Panc1 (cell line): ENCODE measurements around the gene ABHD17A. TPM values are rescaled to one million over a fixed set of nuclear protein-coding genes. Genes with fewer than 3 reads are reported as not detected.

ENCODE experiments used
- ATAC-seq: fragments of 200-7000 bp; cut with Tn5 transposase; 2 replicates; pipeline ENCODE4 v1.9.1; 2020; ENCODE audit warnings: mild to moderate bottlenecking, moderate library complexity
- BruUV-seq: library from RNA; stranded (reverse); fragments of 400-500 nt; replicated peaks from 2 replicates; lab custom pipeline; 2021; lab: Mats Ljungman, UMichigan
- CTCF ChIA-PET: fragments of 300-600 bp; sonication (Branson Sonifier 250); formaldehyde crosslinking; loops from one replicate; lab custom pipeline; 2022; ENCODE audit warnings: antibody characterized with exemption; lab: Charles Lee
- POLR2A ChIA-PET: fragments of 300-600 bp; sonication (Branson Sonifier 250); formaldehyde crosslinking; loops from one replicate; lab custom pipeline; 2022; ENCODE audit warnings: antibody characterized with exemption; lab: Charles Lee
- DNase-seq: peaks from one replicate; pipeline ENCODE4 v3.0.0-alpha.2; 2010; ENCODE audit warnings: low read depth, low spot score
- H3K27ac ChIP-seq: 2 replicates; pipeline ENCODE4 v1.5.1; 2011; ENCODE audit warnings: mild to moderate bottlenecking, low read length, inconsistent platforms
- H3K27me3 ChIP-seq: fragments of 200-500 bp; sonication (Bioruptor generic); 2 replicates; pipeline ENCODE4 v1.6.0; 2014; ENCODE audit warnings: low read length, inconsistent platforms; ENCODE audit not compliant: control insufficient read depth, insufficient read depth
- H3K36me3 ChIP-seq: fragments of 200-500 bp; sonication (Bioruptor generic); 2 replicates; pipeline ENCODE4 v1.5.1; 2014; ENCODE audit warnings: inconsistent platforms, mild to moderate bottlenecking, low read length, moderate library complexity; ENCODE audit not compliant: control insufficient read depth, insufficient read depth
- H3K4me1 ChIP-seq: 2 replicates; pipeline ENCODE4 v1.5.1; 2011; ENCODE audit warnings: inconsistent platforms, mild to moderate bottlenecking, low read length, moderate library complexity; ENCODE audit not compliant: control insufficient read depth, insufficient read depth
- H3K4me3 ChIP-seq, 2 experiments: 2 replicates each; pipeline ENCODE4 v1.5.1; 2011 to 2012; ENCODE audit warnings: low read depth in 2 of 2, low read length in 2 of 2, mild to moderate bottlenecking in 2 of 2, inconsistent platforms in 1 of 2, moderate library complexity in 1 of 2
- H3K9me3 ChIP-seq: fragments of 200-500 bp; sonication (Bioruptor generic); 2 replicates; pipeline ENCODE4 v1.5.1; 2014; ENCODE audit warnings: low read depth, mild to moderate bottlenecking, inconsistent platforms, low read length, moderate library complexity; ENCODE audit not compliant: control insufficient read depth, insufficient read depth
- CTCF ChIP-seq: fragments of 450-650 bp; IDR thresholded peaks from 2 replicates; pipeline ENCODE4 v1.5.1; 2017; ENCODE audit warnings: mild to moderate bottlenecking
- POLR2AphosphoS5 ChIP-seq: IDR thresholded peaks from 2 replicates; pipeline ENCODE4 v1.6.1; 2012; ENCODE audit warnings: mild to moderate bottlenecking, low read depth, low read length, moderate library complexity
- REST ChIP-seq, 2 experiments: IDR thresholded peaks; 2 replicates each; pipeline ENCODE4 v1.6.1; 2011 to 2012; ENCODE audit warnings: low read depth in 2 of 2, control low read depth in 1 of 2, low read length in 1 of 2, mild to moderate bottlenecking in 1 of 2, moderate library complexity in 1 of 2; ENCODE audit not compliant: insufficient read depth in 1 of 2
- SIN3A ChIP-seq: IDR thresholded peaks from 2 replicates; pipeline ENCODE4 v1.6.1; 2012; ENCODE audit warnings: low read depth, mild to moderate bottlenecking, low read length, moderate library complexity, borderline replicate concordance; ENCODE audit not compliant: insufficient read depth
- TCF7L2 ChIP-seq: IDR thresholded peaks from 2 replicates; pipeline ENCODE4 v1.6.1; 2011; ENCODE audit warnings: mild to moderate bottlenecking, low read depth, low read length, inconsistent platforms
- in situ Hi-C: cut with HindIII; loops from 2 replicates; pipeline ENCODE4 v1.10.0; 2016; ENCODE audit warnings: low sequenced_read_pairs, low pct_unique_long_range_greater_than_20kb
- intact Hi-C: fragments of 100-400 bp; cut with micrococcal nuclease; formaldehyde crosslinking; loops from one replicate; pipeline ENCODE4 v1.10.0; 2022; ENCODE audit not compliant: unreplicated experiment
- total RNA-seq: library from RNA; stranded (reverse); gene quantifications from one replicate; pipeline ENCODE4 v1.2.1, GENCODE V29; 2021; ENCODE audit not compliant: unreplicated experiment

ABHD17A gene
- total RNA-seq, 1 experiment from 2014 or later = 57.1 TPM

- intact Hi-C loops = no loop called here
- POLR2A ChIA-PET = no interaction called here
- peak overlapping the region; percentile 77 for H3K27ac ChIP-seq
These were observed 991 bp downstream of the ABHD17A start for GRCh38 chr19:1884291-1884718.

GRCh38 chr19:1883784-1884183 is 1.5 kb downstream of the ABHD17A start:
- DNase-seq (no peak), ATAC-seq (no peak)
- H3K36me3 ChIP-seq = peaks cover 4% of the 10 kb centered on the region; the same call in 1 of the 2 replicates
- in situ Hi-C loops = no loop called here
- H3K4me1 ChIP-seq = peaks cover 22% of the 10 kb centered on the region
- no peaks in the 10 kb centered on the region for H3K27me3 ChIP-seq
- H3K9me3 ChIP-seq = no peaks in the 10 kb centered on the region
- ChIA-PET POLR2A (no interaction called here), CTCF (interaction anchor here (0.6 kb wide), 1 partner anchor 121 kb away, joined by 3 read pairs; no protein-coding TSS in a partner anchor)
- H3K27ac ChIP-seq = peak overlapping the region; percentile 77
- intact Hi-C loops = no loop called here
- peak overlapping the region; percentile 76 to 82 for H3K4me3 ChIP-seq
- no peak for TF ChIP-seq CTCF
- no peak for TF ChIP-seq POLR2AphosphoS5
- TSS peak; percentile 93 for BruUV-seq

More at GRCh38 chr19:1884291-1884718, 991 bp downstream of the ABHD17A start:
- no peak for TF ChIP-seq REST (IDR thresholded peaks at IDR 0.05; ENCODE audit: insufficient read depth in 1 of 2, low read depth in 2 of 2, low read length in 1 of 2)
- no TSS peak for BruUV-seq
- CTCF ChIA-PET = no interaction called here
- in situ Hi-C loops = no loop called here
- Histone ChIP-seq H3K27me3 (no peaks in the 10 kb centered on the region), H3K9me3 (no peaks in the 10 kb centered on the region), H3K36me3 (peaks cover 4% of the 10 kb centered on the region; the same call in 1 of the 2 replicates), H3K4me1 (peaks cover 22% of the 10 kb centered on the region), H3K4me3 (peak overlapping the region; percentile 76 to 82)
- ATAC-seq = no peak
- DNase-seq = no peak

- Histone ChIP-seq H3K36me3 (peaks cover 4% of the 10 kb centered on the region; the same call in 1 of the 2 replicates), H3K4me1 (peaks cover 22% of the 10 kb centered on the region), H3K27ac (peak overlapping the region; percentile 39; the same call in 1 of the 2 replicates), H3K9me3 (no peaks in the 10 kb centered on the region), H3K27me3 (no peaks in the 10 kb centered on the region), H3K4me3 (peak overlapping the region in 1 of 2 experiments; percentile 76; a peak in 2 of 4 replicates)
- intact Hi-C loops (no loop called here), in situ Hi-C loops (no loop called here)
- POLR2A ChIA-PET = no interaction called here
- ATAC-seq (no peak), DNase-seq (no peak)
- CTCF ChIA-PET = interaction anchor here (0.6 kb wide), 1 partner anchor 122 kb away, joined by 3 read pairs; no protein-coding TSS in a partner anchor
- BruUV-seq = no TSS peak
- TF ChIP-seq CTCF = no peak
- no peak for TF ChIP-seq TCF7L2
- TF ChIP-seq POLR2AphosphoS5 = no peak
- no peak for TF ChIP-seq REST (IDR thresholded peaks at IDR 0.05; ENCODE audit: insufficient read depth in 1 of 2, low read depth in 2 of 2, low read length in 1 of 2)
- no peak for TF ChIP-seq SIN3A
These were observed 2.3 kb downstream of the ABHD17A start for GRCh38 chr19:1882786-1883692.
